ENCODE results near the gene HADHB.

The HADHB gene

DNA sequence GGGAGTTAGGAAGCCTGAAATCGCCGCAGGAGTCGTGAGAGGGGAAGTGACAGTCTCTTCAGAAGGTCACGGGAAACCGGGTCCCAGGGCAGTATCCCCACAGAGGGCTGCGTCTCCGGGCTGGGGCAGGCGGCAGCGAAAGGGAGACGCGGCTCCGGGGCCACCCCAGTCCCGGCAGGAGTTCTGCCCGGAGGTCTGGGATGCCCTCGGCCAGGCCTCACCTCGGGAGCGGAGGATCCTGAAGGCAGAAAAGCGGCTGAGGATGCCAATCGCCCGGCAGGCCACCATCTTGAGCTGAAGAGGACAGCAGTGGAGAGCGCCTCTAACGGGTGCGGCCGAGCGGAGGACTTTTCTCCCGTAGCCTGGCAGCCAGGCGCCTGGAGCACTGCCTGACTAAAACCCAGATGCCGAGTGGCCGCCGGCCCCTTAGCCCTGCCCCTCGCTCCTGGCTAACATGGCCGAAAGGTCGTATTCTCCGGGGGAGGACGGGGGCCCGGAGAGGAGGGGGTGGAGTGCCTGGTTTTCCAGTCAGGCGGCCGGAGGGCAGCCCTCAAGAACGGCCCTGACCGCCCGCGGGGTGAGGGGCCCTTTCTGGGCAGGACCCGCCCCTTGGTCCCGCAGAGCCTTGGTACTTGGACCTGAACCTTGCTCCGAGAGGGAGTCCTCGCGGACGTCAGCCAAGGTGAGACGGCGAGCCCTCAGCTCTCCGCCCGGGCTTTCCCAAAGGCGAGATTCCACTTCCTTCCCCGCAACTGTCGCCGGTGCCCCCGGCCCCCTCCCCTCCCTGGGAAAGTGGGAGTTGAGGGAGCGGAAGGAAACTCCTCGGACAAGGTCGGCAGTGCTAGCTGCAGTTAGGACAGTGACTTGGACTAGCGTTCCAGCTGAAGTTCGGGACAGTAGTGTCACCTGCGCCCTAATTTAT, at the start of gene HADHB, which contains the start of gene HADHA:
HADHB (plus strand) TSS at position 631 of the 922 bp plus-strand sequence. CDS start 9,316 bp downstream, outside the sequence.
HADHA (minus strand) TSS at position 324 of the 922 bp plus-strand sequence; CDS start at position 288, 36 bp downstream.
- peak; percentile 76 to 82 for DNase-seq

DNA sequence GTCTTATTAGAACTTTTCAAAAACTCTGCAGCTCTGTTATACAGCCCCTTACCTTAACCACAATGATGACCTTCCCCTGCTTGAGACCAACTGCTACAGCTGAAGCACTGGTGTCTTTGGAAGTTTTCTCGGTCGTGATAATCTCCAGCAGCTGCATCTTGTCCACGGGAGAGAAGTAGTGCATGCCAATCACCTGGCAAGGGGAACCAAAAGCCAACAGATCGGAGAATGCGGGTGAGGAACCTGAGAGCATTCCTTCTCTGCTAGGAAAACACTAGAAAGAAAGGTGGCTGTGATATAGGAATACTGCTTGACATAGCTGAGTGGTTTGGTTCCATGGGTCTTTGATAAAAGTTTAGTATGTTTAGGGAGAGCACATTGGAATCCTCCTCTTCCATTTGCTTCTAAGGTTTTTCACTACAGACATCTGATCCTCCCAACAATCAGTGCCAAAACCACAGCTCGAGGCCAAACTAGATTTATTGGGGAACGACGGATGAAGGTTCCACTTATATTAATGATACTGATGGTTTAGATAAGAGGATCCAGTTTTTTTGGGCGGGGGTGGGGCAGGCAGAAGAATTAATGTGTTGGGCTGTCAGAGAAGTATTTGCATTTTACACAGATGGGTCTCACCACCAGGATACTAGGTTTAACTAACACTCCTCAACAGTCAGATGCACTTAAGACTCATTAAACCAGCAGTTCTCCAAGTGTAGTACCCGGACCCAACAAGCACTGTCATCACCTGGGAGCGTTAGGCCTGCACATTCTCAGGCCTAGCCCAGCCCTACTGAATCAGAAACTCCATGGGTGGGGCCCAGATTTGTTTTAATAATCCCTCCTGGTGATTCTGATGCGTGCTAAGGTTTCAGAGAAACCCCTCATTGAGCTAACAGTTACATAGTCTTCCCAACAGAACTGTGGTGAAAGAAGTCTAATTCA, 49.4 kb upstream of the HADHB start:
- no peak for DNase-seq

DNA sequence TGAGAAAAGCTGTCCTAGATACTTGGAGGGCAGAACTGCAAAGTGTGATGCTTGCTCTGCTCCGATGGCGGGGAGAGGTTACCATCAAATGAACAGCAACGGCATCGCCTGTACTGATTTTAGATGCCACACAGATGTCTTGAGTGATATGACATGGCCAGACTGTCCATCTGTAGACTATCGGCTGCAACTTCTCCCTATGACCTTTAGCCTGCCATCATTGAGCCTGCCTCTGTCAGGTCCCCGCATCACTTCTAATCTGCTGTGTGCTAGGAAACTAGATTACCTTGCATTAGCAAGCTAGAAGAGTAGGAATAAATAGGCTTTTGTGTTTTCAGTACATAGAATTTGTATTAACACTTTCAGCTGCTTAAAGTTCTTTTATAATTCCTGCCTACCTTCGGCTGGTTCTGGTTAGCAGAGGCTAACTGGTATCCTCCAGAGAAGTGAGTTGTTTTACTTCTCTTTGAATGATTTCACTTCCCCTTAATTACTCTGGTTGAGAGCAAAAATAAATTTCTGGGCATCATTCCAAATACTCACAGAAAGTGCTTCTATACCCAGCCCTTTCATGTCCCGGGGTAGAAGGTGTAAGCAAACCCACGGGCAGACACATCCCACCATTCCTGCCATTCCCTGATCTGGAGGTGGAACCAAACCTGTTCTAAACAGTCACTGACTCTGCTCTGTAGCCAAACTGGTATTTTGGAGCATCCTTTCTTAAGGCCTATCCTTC, 47.9 kb upstream of the HADHB start:
- DNase-seq: no peak

DNA sequence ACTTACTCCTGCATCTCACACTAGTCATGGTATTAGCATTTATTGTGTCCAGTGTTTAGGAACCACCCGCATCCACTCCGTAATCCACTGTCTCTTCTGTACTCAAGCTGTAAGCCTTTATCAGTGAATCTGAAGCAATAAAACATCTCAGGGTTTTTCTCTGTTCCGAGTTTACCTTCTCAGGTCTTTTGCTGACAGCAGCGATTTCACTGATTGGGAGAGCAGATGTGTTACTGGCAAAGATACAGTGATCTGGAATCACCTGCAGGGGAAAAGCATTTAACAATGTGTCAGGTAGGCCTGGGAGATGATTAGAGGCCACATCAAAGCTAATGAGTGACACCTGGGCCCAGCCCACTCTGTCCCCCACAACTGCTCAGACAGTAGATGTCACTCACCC, 47.2 kb upstream of the HADHB start:
- DNase-seq: no peak

DNA sequence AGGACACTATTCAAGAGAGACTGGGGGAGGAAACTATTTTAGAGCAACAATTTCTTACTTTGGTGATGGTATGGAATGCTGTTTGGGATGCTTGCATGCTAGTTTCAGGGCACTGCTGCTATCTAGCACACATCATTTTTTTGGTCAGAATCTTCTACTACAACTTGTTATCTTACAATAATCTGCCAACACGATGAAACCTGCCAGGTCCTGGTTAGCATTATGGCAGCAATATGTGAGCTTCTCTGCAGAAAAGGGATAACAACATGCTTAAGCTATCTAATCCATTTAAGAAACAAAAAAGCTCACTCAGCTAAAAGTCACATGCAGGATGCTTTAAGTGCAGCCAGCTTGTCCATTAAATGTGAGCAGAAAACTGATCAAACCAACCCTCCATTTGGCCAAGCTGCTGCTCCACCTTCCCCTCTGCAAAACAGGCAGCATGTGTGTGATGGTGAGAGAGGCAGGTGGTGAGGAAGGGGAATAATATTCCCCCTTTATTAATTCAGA, 41.7 kb upstream of the HADHB start:
- no peak for DNase-seq

DNA sequence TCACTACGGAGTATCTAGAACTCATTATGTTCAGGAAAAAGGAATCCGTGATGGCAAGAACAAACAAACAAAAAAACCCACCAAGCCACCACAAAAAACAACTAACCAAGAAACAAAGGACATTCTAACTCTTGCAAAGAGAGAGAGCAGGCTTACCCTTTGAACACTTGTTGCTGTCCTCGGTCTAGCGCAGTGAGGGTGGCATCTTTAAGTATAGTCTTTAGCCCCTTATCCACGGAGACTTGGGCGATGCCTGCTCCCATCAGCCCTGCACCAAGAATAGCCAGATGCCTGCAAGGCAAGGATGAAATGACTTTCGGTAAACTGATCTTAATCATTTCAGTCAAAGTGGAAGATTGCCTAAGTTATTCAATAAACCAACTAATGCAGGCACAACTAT, 40.8 kb upstream of the HADHB start:
- DNase-seq: no peak

DNA sequence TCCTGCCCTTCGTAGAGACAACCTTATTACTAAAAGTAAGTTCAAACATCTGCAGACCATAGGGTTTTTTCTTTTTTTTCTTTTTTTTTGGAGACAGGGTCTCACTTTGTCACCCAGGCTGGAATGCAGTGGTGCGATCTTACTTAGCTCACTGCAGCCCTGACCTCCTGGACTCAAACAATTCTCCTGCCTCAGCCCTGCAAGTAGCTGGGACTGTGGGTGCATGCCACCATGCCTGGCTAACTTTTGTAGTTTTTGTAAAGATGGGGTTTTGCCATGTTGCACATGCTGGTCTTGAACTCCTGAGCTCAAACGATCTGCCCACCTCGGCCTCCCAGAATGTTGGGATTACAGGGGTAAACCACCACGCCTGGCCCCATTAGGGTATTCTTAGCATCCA, 32.7 kb upstream of the HADHB start:
- no peak for DNase-seq

DNA sequence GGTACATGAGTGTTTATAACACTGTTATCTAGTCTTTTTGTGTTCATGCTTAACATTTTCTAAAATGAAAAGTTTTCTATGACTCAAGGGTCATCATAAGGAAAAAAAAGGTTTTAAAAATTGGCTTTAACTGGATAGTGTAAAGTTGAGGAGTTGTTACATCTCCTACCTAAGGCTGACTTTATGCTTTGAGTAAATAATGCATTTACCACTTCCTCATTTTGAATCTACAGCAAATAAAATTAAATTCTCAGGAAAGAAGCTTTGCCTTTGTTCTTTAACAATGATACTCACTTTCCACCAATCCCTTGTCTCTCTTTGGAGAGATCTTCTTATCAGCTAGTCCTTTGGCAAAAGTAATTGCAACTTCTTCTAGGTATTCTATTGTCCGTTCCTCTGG, 30.0 kb upstream of the HADHB start:
- no peak for DNase-seq

DNA sequence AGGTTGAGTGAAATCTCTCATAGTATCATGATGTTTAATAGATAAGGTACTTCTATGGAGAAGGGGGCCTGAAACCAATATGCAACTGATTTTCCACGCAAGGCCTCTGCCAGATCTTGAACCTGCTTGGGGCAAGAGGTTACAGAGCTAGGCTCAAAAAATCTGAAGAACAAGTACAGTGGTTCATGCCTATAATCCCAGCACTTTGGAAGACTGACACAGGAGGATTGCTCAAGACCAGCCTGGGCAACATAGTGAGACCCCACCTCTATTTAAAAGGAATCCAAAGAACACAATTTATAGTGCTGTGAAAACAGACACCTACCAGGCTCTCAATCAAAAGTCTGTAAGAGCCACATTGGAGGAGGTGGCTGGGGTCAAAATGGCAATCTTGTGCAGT, 28.9 kb upstream of the HADHB start:
- DNase-seq: no peak

DNA sequence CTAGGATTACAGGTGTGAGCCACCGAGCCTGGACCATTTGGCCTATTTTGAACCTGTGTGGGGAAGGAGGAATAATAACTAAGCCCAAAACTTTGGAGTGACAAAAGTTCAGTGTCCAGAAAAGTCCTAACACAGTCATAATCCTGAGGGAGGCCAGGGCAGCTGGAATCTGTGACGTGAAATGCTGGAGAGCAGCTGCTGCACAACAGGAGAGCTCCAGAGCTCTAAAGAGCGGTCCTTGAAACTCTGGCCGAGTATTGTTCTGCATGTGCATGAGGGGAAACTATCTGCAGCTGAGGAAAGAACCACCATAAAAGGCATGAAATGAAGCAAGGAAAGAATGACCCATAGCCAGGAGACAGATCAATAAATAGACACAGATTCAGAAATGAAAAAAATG, 28.2 kb upstream of the HADHB start:
- no peak for DNase-seq

DNA sequence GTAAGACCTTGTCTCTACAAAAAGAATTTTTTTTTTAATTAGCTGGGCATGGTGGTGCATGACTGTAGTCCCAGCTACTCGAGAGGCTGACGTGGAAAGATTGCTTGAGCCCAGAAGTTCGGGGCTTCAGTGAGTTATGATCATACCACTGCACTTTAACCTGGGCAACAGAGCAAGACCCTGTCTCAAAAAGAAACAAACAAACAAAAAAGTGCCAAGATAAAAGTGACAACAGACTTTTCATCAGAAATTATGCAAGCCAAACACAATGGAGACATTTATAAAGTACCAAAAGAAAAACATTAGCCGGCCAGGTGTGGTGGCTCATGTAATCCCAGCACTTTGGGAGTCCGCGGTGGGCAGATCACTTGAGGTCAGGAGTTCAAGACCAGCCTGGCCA, 27.0 kb upstream of the HADHB start:
- DNase-seq: no peak

DNA sequence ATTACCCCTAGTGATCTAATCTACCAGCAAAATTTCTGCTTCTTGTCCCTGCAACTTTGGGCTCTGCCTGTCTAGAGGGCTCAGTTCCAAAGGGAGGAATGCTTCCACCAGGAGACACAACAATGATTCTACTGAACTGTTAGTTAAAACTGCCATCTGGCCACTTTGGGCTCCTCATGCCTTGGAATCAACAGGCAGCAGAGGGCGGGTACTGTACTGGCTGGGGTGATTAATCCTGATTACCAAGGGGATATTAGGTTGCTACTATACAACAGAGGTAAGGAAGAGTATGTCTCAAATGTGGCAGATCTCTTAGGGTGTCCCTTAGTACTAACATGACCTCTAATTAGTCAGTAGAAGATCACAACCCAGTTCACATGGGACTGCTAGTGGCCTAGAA, 21.7 kb upstream of the HADHB start:
- no peak for DNase-seq

DNA sequence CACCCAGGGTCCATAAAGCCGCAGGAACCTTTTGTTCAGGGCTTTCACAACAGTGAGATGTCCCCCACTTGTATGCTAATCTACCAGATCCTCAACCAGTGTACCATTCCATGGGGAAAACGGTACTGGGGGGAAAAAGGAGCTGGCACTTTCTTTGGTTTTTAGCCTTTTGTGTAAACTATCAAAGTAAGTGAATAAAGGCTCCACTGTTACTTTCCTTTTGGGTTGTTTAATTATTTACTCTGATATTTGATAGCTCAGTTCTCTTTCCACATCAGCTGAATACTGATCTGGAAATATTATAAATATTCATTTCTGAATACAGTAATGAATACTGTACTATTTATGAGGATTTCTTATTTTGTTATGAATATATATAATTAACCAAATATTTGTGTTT, 20.6 kb upstream of the HADHB start:
- DNase-seq: no peak

DNA sequence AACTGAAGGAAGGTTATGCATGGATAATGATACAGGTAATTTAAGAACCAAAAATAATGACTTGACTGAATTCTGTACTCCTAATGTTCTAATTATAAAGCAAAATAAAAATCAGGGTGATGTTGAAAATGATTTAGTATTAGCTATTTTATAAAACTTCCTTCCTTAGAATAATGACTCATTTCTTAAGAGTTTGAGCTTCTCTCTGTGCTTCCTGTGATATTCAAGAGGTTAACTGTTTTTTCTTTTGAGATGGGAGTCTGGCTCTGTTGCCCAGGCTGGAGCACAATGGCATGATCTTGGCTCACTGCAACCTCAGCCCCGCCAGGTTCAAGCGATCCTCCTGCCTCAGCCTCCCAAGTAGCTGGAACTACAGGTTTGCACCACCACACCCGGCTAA, 15.1 kb upstream of the HADHB start:
- DNase-seq: no peak

DNA sequence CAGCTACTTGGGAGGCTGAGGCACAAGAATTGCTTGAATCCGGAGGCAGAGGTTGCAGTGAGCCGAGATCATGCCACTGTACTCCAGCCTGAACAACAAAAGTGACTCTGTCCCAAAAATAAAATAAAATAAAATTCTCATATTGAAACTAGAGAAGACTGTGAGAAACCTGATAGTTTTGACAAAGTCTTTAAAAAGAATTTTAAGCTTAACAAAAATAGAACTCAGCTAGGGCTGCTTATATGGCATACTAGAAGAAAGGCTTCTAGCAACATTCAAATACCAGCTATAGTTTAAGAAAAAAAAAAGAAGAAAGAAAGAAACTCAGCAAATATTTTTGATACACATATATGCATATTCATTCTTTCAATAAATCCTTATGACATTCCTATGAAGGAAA, 13.9 kb upstream of the HADHB start:
- no peak for DNase-seq

DNA sequence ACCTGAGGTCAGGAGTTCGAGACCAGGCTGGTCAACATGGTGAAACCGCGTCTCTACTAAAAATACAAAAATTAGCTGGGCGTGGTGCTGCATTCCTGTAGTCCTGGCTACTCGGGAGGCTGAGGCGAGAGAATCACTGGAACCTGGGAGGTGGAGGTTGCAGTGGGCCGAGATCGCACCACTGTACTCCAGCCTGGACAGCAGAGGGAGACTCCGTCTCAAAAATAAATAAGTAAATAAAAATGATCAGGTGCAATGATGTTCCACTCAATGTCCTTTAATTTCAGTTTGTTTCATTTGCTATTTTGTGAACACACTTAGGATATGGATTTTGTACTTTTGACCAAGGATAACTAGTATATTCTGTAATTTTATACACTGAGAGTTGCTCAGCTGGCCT, 9.7 kb upstream of the HADHB start:
- no peak for DNase-seq

DNA sequence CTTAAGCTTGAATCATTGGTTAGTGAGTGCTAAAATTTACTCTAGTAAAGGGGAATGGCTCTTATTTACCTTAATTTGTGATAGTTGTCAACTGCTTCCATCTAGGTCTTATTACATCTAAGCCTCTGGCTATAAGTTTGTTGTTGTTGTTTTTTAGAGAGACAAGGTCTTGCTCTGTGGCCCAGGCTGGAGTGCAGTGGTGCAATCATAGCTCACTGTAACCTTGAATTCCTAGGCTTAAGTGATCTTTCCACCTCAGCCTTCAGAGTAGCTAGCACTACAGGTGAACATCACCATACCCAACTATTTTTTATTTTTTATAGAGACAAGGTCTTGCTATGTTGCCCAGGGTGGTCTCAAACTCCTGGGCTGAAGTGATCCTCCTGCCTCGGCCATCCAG, 6.9 kb upstream of the HADHB start:
- no peak for DNase-seq

DNA sequence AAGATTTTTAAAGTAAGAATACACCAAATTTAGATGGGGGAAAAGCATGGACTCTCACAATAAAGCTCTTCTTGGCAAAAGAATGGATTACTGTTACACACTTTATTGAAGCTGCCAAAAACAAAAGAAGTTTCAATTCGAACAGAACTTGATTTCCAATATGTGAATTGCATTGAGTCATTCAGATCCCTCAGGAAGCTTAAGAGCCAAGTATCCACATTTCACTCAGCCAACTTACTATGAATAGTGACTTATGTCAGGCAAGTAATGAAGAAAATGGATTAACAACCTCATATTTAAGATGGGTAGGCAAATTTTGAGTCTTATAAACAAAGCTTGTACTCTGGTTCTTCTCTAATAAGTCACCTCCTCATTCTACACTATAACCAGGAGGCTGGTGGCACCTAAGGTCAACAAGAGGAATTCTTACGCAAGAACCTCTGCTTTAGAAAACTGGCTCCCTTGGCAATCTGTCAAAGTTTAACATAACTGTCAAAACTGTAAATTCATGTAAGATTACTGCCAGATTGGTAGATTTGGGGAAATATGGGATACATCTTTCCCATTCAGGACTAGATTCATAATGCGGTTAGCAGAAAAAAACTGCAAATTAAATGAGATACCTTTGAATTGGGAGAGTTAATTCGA, 6.3 kb upstream of the HADHB start:
- DNase-seq: no peak

DNA sequence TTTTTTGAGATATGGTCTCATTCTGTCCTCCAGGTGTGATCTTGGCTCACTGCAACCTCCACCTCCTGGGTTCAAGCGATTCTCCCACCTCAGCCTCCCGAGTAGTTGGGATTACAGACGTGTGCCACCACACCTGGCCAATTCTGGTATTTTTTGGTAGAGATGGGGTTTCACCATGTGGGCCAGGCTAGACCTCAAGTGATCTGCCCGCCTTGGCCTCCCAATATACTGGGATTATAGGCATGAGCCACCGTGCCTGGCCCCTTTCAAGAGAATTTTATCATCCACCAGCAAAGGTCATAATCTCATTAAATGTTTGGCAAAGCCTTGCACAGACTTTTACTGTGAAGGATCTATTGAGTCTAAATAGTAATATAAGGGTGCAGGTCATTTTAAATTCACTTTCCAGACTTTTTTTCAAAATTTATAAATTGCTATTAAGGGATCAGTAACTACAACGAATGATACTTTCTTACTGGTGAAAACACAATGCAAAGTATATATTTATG, 2.8 kb upstream of the HADHB start:
- no peak for DNase-seq

DNA sequence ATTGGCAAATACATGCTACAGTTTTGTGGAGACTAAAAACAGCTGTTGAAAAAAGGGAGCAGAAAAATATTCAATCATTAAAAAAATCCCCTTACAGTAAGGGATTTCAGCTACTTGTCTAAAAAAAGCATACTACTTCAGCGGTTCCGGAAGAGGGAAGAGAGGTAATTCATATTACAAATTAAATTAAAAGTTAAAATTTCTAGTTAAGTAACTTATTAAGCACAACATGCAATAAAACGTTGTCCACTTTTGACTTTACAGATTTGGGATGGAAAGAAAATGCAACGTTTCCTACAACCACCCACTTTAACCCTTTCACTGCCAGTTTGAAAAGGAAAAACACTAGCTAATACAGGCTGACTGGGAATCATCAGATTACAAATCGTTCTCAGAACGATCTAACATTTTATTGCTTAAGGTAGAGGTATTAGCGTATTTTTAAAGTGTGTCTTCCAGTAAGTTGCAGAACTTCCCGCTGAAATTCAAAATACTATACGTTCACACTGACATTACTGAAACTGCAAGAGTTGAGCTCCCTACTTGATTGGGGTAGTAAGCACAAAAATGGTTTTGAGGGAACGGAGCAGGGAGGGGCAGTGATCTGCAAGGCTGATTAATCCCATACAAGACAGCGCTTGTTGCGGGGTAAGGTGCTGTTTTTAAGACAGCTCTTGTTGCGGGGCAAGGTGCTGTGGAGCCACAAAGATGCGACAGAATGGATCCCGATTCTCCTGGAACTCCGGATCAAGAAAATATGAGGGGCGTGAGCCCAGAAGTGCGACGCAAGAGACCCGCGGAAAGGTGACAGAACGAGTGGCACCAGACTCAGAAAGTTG, 1.1 kb upstream of the HADHB start:
- peak in 1 of 2 experiments; percentile 11 for DNase-seq

DNA sequence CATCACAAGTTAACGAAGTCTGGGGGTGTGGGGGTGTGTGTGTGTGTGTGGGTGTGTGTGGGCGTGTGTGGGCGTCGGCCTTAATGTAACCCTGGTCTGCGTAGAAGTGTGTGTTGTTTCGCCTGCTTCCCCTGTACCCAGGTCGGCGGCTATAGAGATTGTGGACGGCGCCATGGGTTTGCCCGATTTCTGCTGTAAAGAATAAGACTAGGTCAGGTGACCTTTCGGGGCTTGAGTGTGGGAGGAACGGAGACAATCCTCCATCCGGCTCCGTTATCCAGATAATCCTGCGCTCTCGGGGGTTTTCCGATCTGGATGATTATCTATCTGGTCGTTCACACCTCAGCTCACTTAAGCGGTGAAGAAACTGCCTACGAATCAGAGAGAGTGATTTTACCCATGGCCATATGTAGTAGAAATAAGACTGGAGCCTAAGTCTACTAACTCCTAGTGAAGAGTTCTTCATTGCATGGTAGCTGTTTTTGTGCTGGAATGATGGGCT, 543 bp downstream of the HADHB start:
- DNase-seq: peak; percentile 51 to 53
